ENCODE data around the gene TEX55. TPM values are rescaled to one million over a fixed set of nuclear protein-coding genes. Genes with fewer than 3 reads are reported as not detected.
A peak's percentile ranks its signal among the peaks of the same experiment; 100 is the strongest.
"Not testable (repeated sequence)": the region's sequence is repeated elsewhere in the genome, so short reads cannot be mapped to it uniquely, and the experiment has no call there.

The TEX55 gene
- not detected in 2 replicates for total RNA-seq

DNA sequence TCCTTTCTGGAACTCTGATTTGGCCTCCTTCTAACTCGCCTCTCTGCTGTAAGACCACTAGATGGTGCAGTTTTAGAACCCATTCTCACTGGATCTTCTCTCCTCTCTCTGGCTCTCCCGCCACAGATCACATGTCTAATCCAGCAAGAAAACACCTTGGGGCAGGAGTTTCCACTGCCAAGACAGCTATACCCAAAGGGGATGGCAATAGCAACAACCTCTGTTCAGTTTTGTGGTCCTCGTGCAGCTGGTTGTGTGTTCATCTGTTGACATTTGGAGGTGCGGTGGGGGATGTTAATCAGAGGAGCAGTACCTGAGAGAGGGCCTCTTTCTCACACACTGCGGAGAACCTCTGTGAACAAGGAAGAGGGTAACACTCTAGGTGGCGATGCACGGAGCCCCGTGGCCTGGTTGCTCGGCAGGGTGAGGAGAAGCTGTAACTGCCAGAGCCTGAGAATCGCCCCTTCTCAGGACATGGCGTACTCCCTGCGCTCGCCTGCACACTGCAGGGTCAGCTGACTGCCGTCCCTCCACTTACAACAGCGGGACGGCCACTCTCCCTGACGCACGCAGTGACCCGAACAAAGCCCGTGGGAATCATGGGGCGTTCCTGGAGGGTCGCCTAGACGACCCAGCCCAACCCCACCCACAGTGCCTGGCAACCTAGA, at the start of gene TEX55:
Gene TEX55 (plus strand): TSS at position 666 of the 668 bp plus-strand sequence. CDS start 25 bp downstream, outside the sequence.
- TF ChIP-seq, protein P1, sequence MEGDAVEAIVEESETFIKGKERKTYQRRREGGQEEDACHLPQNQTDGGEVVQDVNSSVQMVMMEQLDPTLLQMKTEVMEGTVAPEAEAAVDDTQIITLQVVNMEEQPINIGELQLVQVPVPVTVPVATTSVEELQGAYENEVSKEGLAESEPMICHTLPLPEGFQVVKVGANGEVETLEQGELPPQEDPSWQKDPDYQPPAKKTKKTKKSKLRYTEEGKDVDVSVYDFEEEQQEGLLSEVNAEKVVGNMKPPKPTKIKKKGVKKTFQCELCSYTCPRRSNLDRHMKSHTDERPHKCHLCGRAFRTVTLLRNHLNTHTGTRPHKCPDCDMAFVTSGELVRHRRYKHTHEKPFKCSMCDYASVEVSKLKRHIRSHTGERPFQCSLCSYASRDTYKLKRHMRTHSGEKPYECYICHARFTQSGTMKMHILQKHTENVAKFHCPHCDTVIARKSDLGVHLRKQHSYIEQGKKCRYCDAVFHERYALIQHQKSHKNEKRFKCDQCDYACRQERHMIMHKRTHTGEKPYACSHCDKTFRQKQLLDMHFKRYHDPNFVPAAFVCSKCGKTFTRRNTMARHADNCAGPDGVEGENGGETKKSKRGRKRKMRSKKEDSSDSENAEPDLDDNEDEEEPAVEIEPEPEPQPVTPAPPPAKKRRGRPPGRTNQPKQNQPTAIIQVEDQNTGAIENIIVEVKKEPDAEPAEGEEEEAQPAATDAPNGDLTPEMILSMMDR (IDR thresholded peaks at IDR 0.05; ENCODE audit: insufficient read depth, low read length, poor library complexity, severe bottlenecking): peak; percentile 76

DNA sequence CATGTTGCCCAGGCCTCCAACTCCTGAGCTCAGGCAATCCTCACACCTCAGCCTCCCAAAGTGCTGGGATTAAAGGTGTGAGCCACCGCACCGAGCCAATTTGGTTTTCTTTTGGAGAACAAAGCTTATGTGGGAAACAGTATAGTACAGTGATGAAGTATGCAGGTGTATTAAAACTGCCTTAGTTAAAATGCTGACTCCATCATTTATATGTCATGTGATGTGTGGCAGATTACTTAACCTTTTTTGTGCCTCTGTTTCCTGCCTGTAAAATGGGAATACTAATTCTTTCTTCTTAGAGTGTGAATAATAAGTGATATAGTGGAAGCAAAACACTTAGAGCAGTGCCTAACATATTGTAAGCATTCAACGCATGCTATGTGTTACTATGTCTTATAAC, 48.0 kb upstream of the TEX55 start:
- TF ChIP-seq, protein P1 (IDR thresholded peaks at IDR 0.05; ENCODE audit: insufficient read depth, low read length, poor library complexity, severe bottlenecking): no peak
- H3K36me3 ChIP-seq (ENCODE audit: control insufficient read depth, insufficient read depth, low read length): no peaks in the 10 kb centered on the region
- H3K4me3 ChIP-seq (ENCODE audit: low read depth, low read length): no peak overlapping the region
- no peaks in the 10 kb centered on the region for H3K27me3 ChIP-seq (ENCODE audit: control insufficient read depth, insufficient read depth, low read length)
- no peak for DNase-seq (ENCODE audit: low read depth)

More for the DNA sequence above, at the start of gene TEX55:
- Histone ChIP-seq H3K4me3 (ENCODE audit: low read depth, low read length) (no peak within 1 kb of the TSS), H3K27me3 (ENCODE audit: control insufficient read depth, insufficient read depth, low read length) (no peaks in the 10 kb centered on the region), H3K36me3 (ENCODE audit: control insufficient read depth, insufficient read depth, low read length) (no peaks in the 10 kb centered on the region)
- no peak for DNase-seq (ENCODE audit: low read depth)

DNA sequence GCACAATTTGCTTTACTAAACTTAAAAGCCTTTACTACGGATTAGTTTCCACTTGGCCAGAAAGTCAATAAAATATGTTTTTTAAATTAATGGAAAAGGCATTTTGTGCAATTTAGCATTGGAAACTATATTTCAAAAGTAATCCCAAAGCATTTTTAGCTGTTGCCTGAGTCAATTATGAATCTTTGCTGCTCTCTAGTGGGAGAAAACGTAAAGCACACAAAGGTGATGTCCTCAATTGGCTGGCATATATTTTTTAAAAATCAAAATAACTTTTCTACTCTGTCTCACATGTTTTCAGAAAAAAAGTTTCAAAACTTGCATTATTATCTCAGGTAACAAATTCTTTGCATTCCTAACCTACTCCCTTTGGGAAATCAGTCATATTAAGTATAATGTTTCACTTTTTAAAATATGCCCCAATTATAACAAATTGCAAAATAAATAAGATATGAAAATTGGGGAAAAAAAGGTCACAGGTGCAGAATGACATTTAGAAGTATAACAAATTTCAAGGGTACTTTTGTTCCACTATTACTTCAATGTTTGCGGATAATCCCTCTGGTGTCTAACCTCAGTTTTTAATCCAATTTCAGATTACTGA, 47.2 kb upstream of the TEX55 start:
- no peak for DNase-seq (ENCODE audit: low read depth)

DNA sequence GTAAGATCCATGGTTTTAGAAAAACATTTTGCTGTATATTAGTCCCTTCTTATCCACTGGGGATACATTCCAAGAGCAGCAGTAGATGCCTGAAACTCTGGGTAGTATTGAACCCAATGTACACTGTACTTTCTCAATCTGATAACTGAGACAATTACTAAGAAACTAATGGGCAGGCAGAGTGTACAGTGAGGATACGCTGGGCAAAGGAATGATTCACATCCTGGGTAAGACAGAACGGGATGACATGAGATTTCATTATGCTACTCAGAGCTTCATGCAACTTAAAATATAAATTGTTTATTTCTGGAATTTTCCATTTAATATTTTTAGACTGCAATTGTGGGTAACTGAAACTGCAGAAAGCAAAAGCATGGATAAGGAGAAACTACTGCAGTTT, 46.2 kb upstream of the TEX55 start:
- no peak for DNase-seq (ENCODE audit: low read depth)
- Histone ChIP-seq H3K27me3 (ENCODE audit: control insufficient read depth, insufficient read depth, low read length) (no peaks in the 10 kb centered on the region), H3K36me3 (ENCODE audit: control insufficient read depth, insufficient read depth, low read length) (no peaks in the 10 kb centered on the region), H3K4me3 (ENCODE audit: low read depth, low read length) (no peak overlapping the region)
- TF ChIP-seq, protein P1 (IDR thresholded peaks at IDR 0.05; ENCODE audit: insufficient read depth, low read length, poor library complexity, severe bottlenecking): no peak

More for the DNA sequence above, 47.2 kb upstream of the TEX55 start:
- Histone ChIP-seq H3K27me3 (ENCODE audit: control insufficient read depth, insufficient read depth, low read length) (no peaks in the 10 kb centered on the region), H3K36me3 (ENCODE audit: control insufficient read depth, insufficient read depth, low read length) (no peaks in the 10 kb centered on the region), H3K4me3 (ENCODE audit: low read depth, low read length) (no peak overlapping the region)
- TF ChIP-seq, protein P1 (IDR thresholded peaks at IDR 0.05; ENCODE audit: insufficient read depth, low read length, poor library complexity, severe bottlenecking): peak; percentile 54

GRCh38 chr3:119104031-119104430, 41.9 kb upstream of the TEX55 start:
- TF ChIP-seq, protein P1 (IDR thresholded peaks at IDR 0.05; ENCODE audit: insufficient read depth, low read length, poor library complexity, severe bottlenecking): no peak
- no peak for DNase-seq (ENCODE audit: low read depth)
- Histone ChIP-seq H3K27me3 (ENCODE audit: control insufficient read depth, insufficient read depth, low read length) (no peaks in the 10 kb centered on the region), H3K36me3 (ENCODE audit: control insufficient read depth, insufficient read depth, low read length) (no peaks in the 10 kb centered on the region), H3K4me3 (ENCODE audit: low read depth, low read length) (no peak overlapping the region)

GRCh38 chr3:119118330-119118729, 27.6 kb upstream of the TEX55 start:
- not testable (repeated sequence) for H3K4me3 ChIP-seq (ENCODE audit: low read depth, low read length); DNase-seq (ENCODE audit: low read depth); H3K27me3 ChIP-seq (ENCODE audit: control insufficient read depth, insufficient read depth, low read length); H3K36me3 ChIP-seq (ENCODE audit: control insufficient read depth, insufficient read depth, low read length)
